DOHH2 (cell line): ENCODE measurements around the gene HMG20A.

Experiments used
- H3F3A ChIP-seq: fragments of 200-600 bp; sonication (generic), shearing (Covaris generic); 2 replicates; pipeline ENCODE4 v1.6.0; 2016; ENCODE audit warnings: antibody characterized with exemption, mild to moderate bottlenecking; ENCODE audit not compliant: control insufficient read depth, insufficient read depth
- H3K27ac ChIP-seq: fragments of 200-600 bp; sonication (generic); 2 replicates; pipeline ENCODE4 v1.5.1; 2014; ENCODE audit warnings: low read depth, mild to moderate bottlenecking, low read length, moderate library complexity
- H3K27me3 ChIP-seq: fragments of 200-600 bp; sonication (generic); 2 replicates; pipeline ENCODE4 v1.6.1; 2014; ENCODE audit warnings: mild to moderate bottlenecking, low read length, mixed read lengths; ENCODE audit not compliant: control insufficient read depth
- H3K36me3 ChIP-seq: fragments of 200-600 bp; sonication (generic); 2 replicates; pipeline ENCODE4 v1.6.1; 2014; ENCODE audit warnings: mild to moderate bottlenecking, low read length, moderate library complexity, mixed read lengths; ENCODE audit not compliant: control insufficient read depth
- H3K4me1 ChIP-seq: fragments of 200-600 bp; sonication (generic); 2 replicates; pipeline ENCODE4 v1.6.1; 2014; ENCODE audit warnings: mild to moderate bottlenecking, low read length, mixed read lengths; ENCODE audit not compliant: control insufficient read depth
- H3K4me2 ChIP-seq: fragments of 200-600 bp; sonication (generic); 2 replicates; pipeline ENCODE4 v1.6.0; 2014; ENCODE audit warnings: mild to moderate bottlenecking, low read length, moderate library complexity
- H3K4me3 ChIP-seq: fragments of 200-600 bp; sonication (generic); 2 replicates; pipeline ENCODE4 v1.5.1; 2014; ENCODE audit warnings: mild to moderate bottlenecking, low read length, mixed read lengths
- H3K79me2 ChIP-seq: fragments of 200-600 bp; sonication (generic); 2 replicates; pipeline ENCODE4 v1.6.1; 2014; ENCODE audit warnings: mild to moderate bottlenecking, low read length, mixed read lengths; ENCODE audit not compliant: control insufficient read depth
- H3K9me2 ChIP-seq: fragments of 200-600 bp; sonication (generic); replicated peaks from 2 replicates; pipeline ENCODE4 v1.6.1; 2014; ENCODE audit warnings: mild to moderate bottlenecking, low read length, mixed read lengths; ENCODE audit not compliant: control insufficient read depth
- H3K9me3 ChIP-seq: fragments of 200-600 bp; sonication (generic); 2 replicates; pipeline ENCODE4 v1.6.1; 2014; ENCODE audit warnings: antibody characterized with exemption, low read length, mixed read lengths; ENCODE audit not compliant: control insufficient read depth, insufficient read depth
- H4K20me1 ChIP-seq: fragments of 200-600 bp; sonication (generic); 2 replicates; pipeline ENCODE4 v1.6.0; 2014; ENCODE audit warnings: low read depth, mild to moderate bottlenecking, antibody characterized with exemption, low read length, moderate library complexity; ENCODE audit not compliant: control insufficient read depth, insufficient read depth
- EZH2phosphoT487 ChIP-seq: fragments of 200-600 bp; sonication (generic); IDR thresholded peaks from 2 replicates; pipeline ENCODE4 v1.6.1; 2017; ENCODE audit warnings: borderline replicate concordance, mild to moderate bottlenecking, antibody characterized with exemption, low read length, moderate library complexity, mixed read lengths
- TF ChIP-seq, protein P1 (sequence below): fragments of 200-600 bp; sonication (generic); IDR thresholded peaks from one replicate; pipeline ENCODE4 v1.5.1; 2014; ENCODE audit warnings: antibody characterized with exemption, mild to moderate bottlenecking, low read depth, low read length; ENCODE audit not compliant: poor library complexity, severe bottlenecking

HMG20A gene

DNA sequence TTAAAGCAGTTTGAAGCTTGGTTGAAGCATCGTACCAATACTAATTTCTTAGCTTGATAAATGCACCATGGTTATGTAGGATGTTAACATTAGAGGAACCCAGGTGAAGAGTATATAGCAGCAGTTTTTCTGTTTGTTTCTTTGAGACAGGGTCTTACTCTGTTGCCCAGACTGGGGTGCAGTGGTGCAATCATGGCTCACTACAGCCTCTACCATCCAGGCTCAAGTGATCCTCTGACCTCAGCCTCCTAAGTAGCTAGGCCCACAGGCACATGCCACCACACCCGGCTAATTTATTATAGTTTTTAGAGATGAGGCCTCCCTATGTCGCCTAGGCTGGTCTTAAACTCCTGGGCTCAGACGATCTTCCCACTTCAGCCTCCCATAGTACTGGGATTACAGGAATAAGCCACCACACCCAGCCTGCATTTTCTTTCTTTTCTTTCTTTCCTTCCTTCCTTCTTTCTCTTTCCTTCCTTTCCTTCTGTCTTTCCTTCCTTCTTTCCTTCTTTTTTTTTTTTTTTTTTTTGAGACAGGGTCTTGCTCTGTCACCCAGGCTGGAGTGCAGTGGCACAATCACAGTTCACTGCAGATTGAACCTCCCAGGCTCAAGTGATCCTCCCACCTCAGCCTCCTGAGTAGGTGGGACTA lies 6.9 kb upstream of the HMG20A start:
- no peak overlapping the region for H3K4me3 ChIP-seq
- no peaks in the 10 kb centered on the region for H3K27me3 ChIP-seq
- TF ChIP-seq, protein P1, sequence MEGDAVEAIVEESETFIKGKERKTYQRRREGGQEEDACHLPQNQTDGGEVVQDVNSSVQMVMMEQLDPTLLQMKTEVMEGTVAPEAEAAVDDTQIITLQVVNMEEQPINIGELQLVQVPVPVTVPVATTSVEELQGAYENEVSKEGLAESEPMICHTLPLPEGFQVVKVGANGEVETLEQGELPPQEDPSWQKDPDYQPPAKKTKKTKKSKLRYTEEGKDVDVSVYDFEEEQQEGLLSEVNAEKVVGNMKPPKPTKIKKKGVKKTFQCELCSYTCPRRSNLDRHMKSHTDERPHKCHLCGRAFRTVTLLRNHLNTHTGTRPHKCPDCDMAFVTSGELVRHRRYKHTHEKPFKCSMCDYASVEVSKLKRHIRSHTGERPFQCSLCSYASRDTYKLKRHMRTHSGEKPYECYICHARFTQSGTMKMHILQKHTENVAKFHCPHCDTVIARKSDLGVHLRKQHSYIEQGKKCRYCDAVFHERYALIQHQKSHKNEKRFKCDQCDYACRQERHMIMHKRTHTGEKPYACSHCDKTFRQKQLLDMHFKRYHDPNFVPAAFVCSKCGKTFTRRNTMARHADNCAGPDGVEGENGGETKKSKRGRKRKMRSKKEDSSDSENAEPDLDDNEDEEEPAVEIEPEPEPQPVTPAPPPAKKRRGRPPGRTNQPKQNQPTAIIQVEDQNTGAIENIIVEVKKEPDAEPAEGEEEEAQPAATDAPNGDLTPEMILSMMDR: no peak
- TF ChIP-seq EZH2phosphoT487: no peak
- H3K36me3 ChIP-seq: no peaks in the 10 kb centered on the region
- no peak overlapping the region for H3K4me2 ChIP-seq
- no peak overlapping the region for H3K27ac ChIP-seq
- H3K9me2 ChIP-seq: no peaks in the 10 kb centered on the region
- no peaks in the 10 kb centered on the region for H3K9me3 ChIP-seq
- no peaks in the 10 kb centered on the region for H4K20me1 ChIP-seq
- H3F3A ChIP-seq: no peaks in the 10 kb centered on the region
- H3K79me2 ChIP-seq: peaks cover 39% of the 10 kb centered on the region
- peaks cover 23% of the 10 kb centered on the region for H3K4me1 ChIP-seq

DNA sequence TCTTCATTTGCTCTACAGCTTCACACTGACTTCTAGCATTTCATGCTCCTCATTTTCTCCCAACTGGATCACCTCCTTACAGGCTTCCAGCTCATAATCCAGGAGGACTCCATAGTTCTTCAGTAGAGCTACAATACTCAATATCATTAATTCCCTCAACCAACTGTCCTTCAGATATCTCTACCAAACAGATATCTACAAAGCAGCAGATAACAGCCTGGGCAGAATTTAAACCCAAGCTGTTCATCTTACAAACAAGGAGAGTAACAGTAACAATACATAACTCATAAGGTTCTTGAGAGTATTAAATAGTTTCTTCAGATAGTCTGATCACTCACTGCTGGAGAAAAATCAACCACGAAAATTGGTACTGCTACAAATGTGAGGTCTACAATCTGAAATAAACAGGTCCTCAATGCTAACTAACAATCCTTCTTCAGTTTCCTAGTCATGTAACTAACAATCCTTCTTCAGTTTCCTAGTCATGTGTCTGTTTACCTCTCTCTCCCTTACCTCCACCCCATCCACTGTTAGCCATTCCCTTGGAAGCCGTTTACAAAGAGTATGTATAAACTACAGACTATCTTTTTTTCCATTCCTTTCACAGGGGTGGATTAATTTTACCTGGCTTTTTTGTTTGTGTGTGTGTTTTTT lies 5.8 kb upstream of the HMG20A start:
- peaks cover 45% of the 10 kb centered on the region for H3K79me2 ChIP-seq

DNA sequence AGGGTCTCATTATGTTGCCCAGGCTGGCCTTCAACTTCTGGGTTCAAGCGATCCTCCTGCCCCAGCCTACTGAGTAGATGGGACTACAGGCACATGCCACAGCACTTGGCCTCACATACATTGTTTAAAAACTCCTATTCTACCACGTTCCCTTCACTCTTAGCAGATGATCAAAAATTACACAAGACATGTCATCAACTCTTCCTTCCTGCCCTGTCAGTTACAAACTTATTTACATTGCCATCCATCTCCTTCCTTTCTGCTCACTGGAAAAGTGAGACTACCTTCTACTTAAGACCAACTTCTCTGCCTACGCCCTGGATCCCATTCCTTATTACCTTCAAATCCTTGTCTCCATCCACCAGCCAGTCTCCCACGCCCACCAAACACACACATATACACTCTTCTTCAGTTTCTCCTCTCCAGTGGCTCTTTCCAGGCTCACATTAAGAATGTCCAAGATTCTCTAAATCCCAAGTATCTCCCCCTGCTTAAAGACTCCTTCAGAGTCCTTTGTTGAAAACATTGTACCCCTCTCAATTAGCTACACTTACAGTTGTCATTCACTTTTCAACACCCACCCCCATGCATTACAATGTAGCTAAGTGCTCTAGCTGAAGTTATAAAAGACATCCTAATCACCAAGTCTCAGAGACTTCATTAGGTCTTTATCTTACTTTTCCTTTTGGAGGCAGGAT lies 5.1 kb upstream of the HMG20A start:
- no peak for TF ChIP-seq EZH2phosphoT487
- TF ChIP-seq, protein P1: no peak
- H3K4me1 ChIP-seq: peaks cover 13% of the 10 kb centered on the region
- no peak overlapping the region for H3K4me3 ChIP-seq
- peaks cover 43% of the 10 kb centered on the region for H3K79me2 ChIP-seq
- no peak overlapping the region for H3K27ac ChIP-seq
- H3K4me2 ChIP-seq: no peak overlapping the region
- H3F3A ChIP-seq: no peaks in the 10 kb centered on the region
- H3K27me3 ChIP-seq: no peaks in the 10 kb centered on the region
- no peaks in the 10 kb centered on the region for H3K9me2 ChIP-seq
- H3K36me3 ChIP-seq: no peaks in the 10 kb centered on the region
- no peaks in the 10 kb centered on the region for H4K20me1 ChIP-seq
- no peaks in the 10 kb centered on the region for H3K9me3 ChIP-seq

More for the DNA sequence above, 5.8 kb upstream of the HMG20A start:
- H3K27ac ChIP-seq: no peak overlapping the region
- H3K27me3 ChIP-seq: no peaks in the 10 kb centered on the region
- no peak overlapping the region for H3K4me2 ChIP-seq
- no peak for TF ChIP-seq EZH2phosphoT487
- TF ChIP-seq, protein P1: no peak
- H3K36me3 ChIP-seq: no peaks in the 10 kb centered on the region
- H3F3A ChIP-seq: no peaks in the 10 kb centered on the region
- peaks cover 20% of the 10 kb centered on the region for H3K4me1 ChIP-seq
- H4K20me1 ChIP-seq: no peaks in the 10 kb centered on the region
- H3K9me2 ChIP-seq: no peaks in the 10 kb centered on the region
- H3K4me3 ChIP-seq: no peak overlapping the region
- H3K9me3 ChIP-seq: no peaks in the 10 kb centered on the region
